Tibial nerve (tissue), 4 donors: ENCODE measurements around the gene CASS4. TPM values are rescaled to one million over a fixed set of nuclear protein-coding genes. Genes with fewer than 3 reads are reported as not detected.

Experiments used
- DNase-seq, 2 donors: peaks; one replicate each; pipeline ENCODE4 v3.0.0-alpha.2; 2019; ENCODE audit warnings: low spot score in 2 of 2
- H3K27ac ChIP-seq, 4 donors: fragments of 200-600 bp; sonication (generic) in 3 of 4; one replicate each; pipeline ENCODE4 v1.5.1; 2017 to 2019; ENCODE audit warnings: mild to moderate bottlenecking in 1 of 4
- H3K27me3 ChIP-seq, 2 donors: fragments of 200-600 bp; sonication (generic) in 1 of 2; one replicate each; pipeline versions ENCODE4 v1.5.1 to v1.6.0; 2017 to 2019
- H3K36me3 ChIP-seq, 3 donors: fragments of 200-600 bp; sonication (generic); one replicate each; pipeline ENCODE4 v1.5.1; 2018 to 2019
- H3K4me1 ChIP-seq, 4 donors: fragments of 200-600 bp; sonication (generic) in 3 of 4; one replicate each; pipeline ENCODE4 v1.5.1; 2017 to 2019
- H3K4me3 ChIP-seq, 4 donors: fragments of 200-600 bp; sonication (generic) in 3 of 4; one replicate each; pipeline ENCODE4 v1.5.1; 2017 to 2019; ENCODE audit warnings: mild to moderate bottlenecking in 1 of 4, moderate library complexity in 1 of 4
- H3K9me3 ChIP-seq, 4 donors: fragments of 200-600 bp; sonication (generic) in 3 of 4; one replicate each; pipeline ENCODE4 v1.5.1; 2017 to 2019
- CTCF ChIP-seq, 5 experiments: fragments of 200-600 bp in 3 of 5; fragments of 450-650 bp in 2 of 5; sonication (generic) in 3 of 5; IDR thresholded peaks; one replicate each; pipeline ENCODE4 v1.5.1; 2016 to 2019; ENCODE audit warnings: antibody characterized with exemption in 5 of 5, mild to moderate bottlenecking in 3 of 5, moderate library complexity in 2 of 5
- EP300 ChIP-seq, 2 donors: sonication (generic); formaldehyde crosslinking; IDR thresholded peaks; one replicate each; pipeline ENCODE4 v1.6.1; 2017; ENCODE audit warnings: antibody characterized with exemption in 2 of 2, mild to moderate bottlenecking in 1 of 2
- POLR2A ChIP-seq, 2 donors: fragments of 450-650 bp; IDR thresholded peaks; one replicate each; pipeline ENCODE4 v1.6.1; 2017; ENCODE audit warnings: antibody characterized with exemption in 2 of 2, mild to moderate bottlenecking in 2 of 2, moderate library complexity in 2 of 2
- WGBS, 2 donors: methylation state at CpG; one replicate each; pipeline ENCODE4 v1.1.5; 2018; 5-methylcytosine and 5-hydroxymethylcytosine counted together
- total RNA-seq, 4 donors: library from RNA; depleted of rRNA; stranded (reverse); fragments of >200 nt; gene quantifications; one replicate each; pipeline ENCODE4 v1.1.0, GENCODE V29; 2016

The CASS4 gene
- total RNA-seq, 4 donors from 2014 or later, result 2.0 to 7.5 (median 3.6) TPM

GRCh38 chr20:56442389-56443365 lies 30.6 kb downstream of the CASS4 start:
- TF ChIP-seq POLR2A (IDR thresholded peaks at IDR 0.05) (no peak), CTCF (IDR thresholded peaks at IDR 0.05) (no peak), EP300 (IDR thresholded peaks at IDR 0.05) (no peak)
- no peak for DNase-seq
- Histone ChIP-seq H3K27ac (no peak overlapping the region), H3K4me1 (no peaks in the 10 kb centered on the region), H3K27me3 (no peaks in the 10 kb centered on the region), H3K36me3 (no peaks in the 10 kb centered on the region), H3K4me3 (no peak overlapping the region), H3K9me3 (no peaks in the 10 kb centered on the region)
- WGBS, 2 donors, result 87% methylated on average over 17 of the region's 17 CpGs

GRCh38 chr20:56443654-56444540 lies 31.8 kb downstream of the CASS4 start:
- no peak overlapping the region for H3K27ac ChIP-seq

DNA sequence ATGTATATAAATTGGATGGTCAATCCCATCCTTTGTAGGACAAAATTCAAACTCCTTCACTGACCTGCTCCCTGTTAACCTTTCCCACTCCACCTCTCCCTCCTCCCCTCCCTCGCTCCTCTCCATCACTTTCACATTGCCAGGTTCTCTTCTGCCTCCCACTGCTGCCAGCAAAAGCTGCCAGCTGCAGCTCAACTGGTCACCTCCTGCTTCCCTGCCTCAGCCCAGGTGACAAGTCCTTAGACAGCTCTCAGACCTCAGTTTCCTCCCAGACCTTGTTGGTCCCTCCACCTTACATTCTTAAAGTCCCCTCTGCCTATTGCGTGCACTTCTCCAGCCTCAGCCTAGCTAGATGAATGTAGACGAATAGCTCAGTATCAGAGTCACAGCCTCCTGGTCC lies 33.1 kb downstream of the CASS4 start:
- 90 to 94% methylated on average over 3 of the region's 3 CpGs for WGBS, 2 donors
- no peaks in the 10 kb centered on the region for H3K27me3 ChIP-seq
- TF ChIP-seq CTCF (IDR thresholded peaks at IDR 0.05) (no peak), POLR2A (IDR thresholded peaks at IDR 0.05) (no peak), EP300 (IDR thresholded peaks at IDR 0.05) (no peak)
- DNase-seq, result no peak
- no peak overlapping the region for H3K4me3 ChIP-seq
- H3K36me3 ChIP-seq, result no peaks in the 10 kb centered on the region
- H3K4me1 ChIP-seq, result no peaks in the 10 kb centered on the region
- H3K27ac ChIP-seq, result no peak overlapping the region
- no peaks in the 10 kb centered on the region for H3K9me3 ChIP-seq

More at GRCh38 chr20:56443654-56444540, 31.8 kb downstream of the CASS4 start:
- Histone ChIP-seq H3K9me3 (no peaks in the 10 kb centered on the region), H3K36me3 (no peaks in the 10 kb centered on the region), H3K4me3 (no peak overlapping the region), H3K4me1 (no peaks in the 10 kb centered on the region), H3K27me3 (no peaks in the 10 kb centered on the region)
- 63 to 69% methylated on average over 27 of the region's 27 CpGs for WGBS, 2 donors
- DNase-seq, result no peak
- TF ChIP-seq POLR2A (IDR thresholded peaks at IDR 0.05) (no peak), EP300 (IDR thresholded peaks at IDR 0.05) (no peak), CTCF (IDR thresholded peaks at IDR 0.05) (no peak)

- H3K27me3 ChIP-seq, result no peaks in the 10 kb centered on the region
- H3K27ac ChIP-seq, result no peak overlapping the region
- H3K36me3 ChIP-seq, result no peaks in the 10 kb centered on the region
- no peak for TF ChIP-seq POLR2A (IDR thresholded peaks at IDR 0.05)
- TF ChIP-seq CTCF (IDR thresholded peaks at IDR 0.05), result no peak
- TF ChIP-seq EP300 (IDR thresholded peaks at IDR 0.05), result no peak
- no peaks in the 10 kb centered on the region for H3K9me3 ChIP-seq
- no peaks in the 10 kb centered on the region for H3K4me1 ChIP-seq
- 87 to 89% methylated on average over 16 of the region's 16 CpGs for WGBS, 2 donors
- no peak for DNase-seq
- no peak overlapping the region for H3K4me3 ChIP-seq
These were observed 33.5 kb downstream of the CASS4 start for GRCh38 chr20:56445540-56445939.
